Islet of Langerhans (tissue), 1 donor: ENCODE results near the gene IL18BP.

Source experiments
- FAIRE-seq: peaks from one replicate; lab custom pipeline; 2011; peaks lifted over from hg19 to GRCh38; lab: Jason Lieb, UNC

Gene IL18BP

GRCh38 chr11:72012897-72013721 lies 14.4 kb downstream of the IL18BP start:
- FAIRE-seq, result no peak

- no peak for FAIRE-seq
These were observed 15.3 kb downstream of the IL18BP start for GRCh38 chr11:72013765-72014711.

GRCh38 chr11:72014761-72015320 lies 16.1 kb downstream of the IL18BP start:
- no peak for FAIRE-seq

GRCh38 chr11:72015511-72016061 lies 16.9 kb downstream of the IL18BP start:
- FAIRE-seq, result no peak

GRCh38 chr11:72018171-72018570 lies 19.5 kb downstream of the IL18BP start:
- no peak for FAIRE-seq

GRCh38 chr11:72023335-72023734 lies 24.6 kb downstream of the IL18BP start:
- no peak for FAIRE-seq

- no peak for FAIRE-seq
These were observed 25.5 kb downstream of the IL18BP start for GRCh38 chr11:72024069-72024754.

- no peak for FAIRE-seq
These were observed 27.4 kb downstream of the IL18BP start for GRCh38 chr11:72026090-72026489.

GRCh38 chr11:72030472-72031045 lies 31.9 kb downstream of the IL18BP start:
- FAIRE-seq, result no peak

- FAIRE-seq, result no peak
These were observed 38.0 kb downstream of the IL18BP start for GRCh38 chr11:72036687-72037086.

- no peak for FAIRE-seq
These were observed 39.0 kb downstream of the IL18BP start for GRCh38 chr11:72037554-72038311.

- no peak for FAIRE-seq
These were observed 39.8 kb downstream of the IL18BP start for GRCh38 chr11:72038491-72038890.

GRCh38 chr11:72039031-72039855 lies 40.5 kb downstream of the IL18BP start:
- no peak for FAIRE-seq

GRCh38 chr11:72039856-72040401 lies 41.2 kb downstream of the IL18BP start:
- FAIRE-seq, result no peak

GRCh38 chr11:72040491-72041363 lies 42.0 kb downstream of the IL18BP start:
- peak; percentile 27 for FAIRE-seq

- no peak for FAIRE-seq
These were observed 42.8 kb downstream of the IL18BP start for GRCh38 chr11:72041364-72042063.

GRCh38 chr11:72042064-72042745 lies 43.5 kb downstream of the IL18BP start:
- no peak for FAIRE-seq
